ENCODE results near the gene NAP1L1.

The NAP1L1 gene

DNA sequence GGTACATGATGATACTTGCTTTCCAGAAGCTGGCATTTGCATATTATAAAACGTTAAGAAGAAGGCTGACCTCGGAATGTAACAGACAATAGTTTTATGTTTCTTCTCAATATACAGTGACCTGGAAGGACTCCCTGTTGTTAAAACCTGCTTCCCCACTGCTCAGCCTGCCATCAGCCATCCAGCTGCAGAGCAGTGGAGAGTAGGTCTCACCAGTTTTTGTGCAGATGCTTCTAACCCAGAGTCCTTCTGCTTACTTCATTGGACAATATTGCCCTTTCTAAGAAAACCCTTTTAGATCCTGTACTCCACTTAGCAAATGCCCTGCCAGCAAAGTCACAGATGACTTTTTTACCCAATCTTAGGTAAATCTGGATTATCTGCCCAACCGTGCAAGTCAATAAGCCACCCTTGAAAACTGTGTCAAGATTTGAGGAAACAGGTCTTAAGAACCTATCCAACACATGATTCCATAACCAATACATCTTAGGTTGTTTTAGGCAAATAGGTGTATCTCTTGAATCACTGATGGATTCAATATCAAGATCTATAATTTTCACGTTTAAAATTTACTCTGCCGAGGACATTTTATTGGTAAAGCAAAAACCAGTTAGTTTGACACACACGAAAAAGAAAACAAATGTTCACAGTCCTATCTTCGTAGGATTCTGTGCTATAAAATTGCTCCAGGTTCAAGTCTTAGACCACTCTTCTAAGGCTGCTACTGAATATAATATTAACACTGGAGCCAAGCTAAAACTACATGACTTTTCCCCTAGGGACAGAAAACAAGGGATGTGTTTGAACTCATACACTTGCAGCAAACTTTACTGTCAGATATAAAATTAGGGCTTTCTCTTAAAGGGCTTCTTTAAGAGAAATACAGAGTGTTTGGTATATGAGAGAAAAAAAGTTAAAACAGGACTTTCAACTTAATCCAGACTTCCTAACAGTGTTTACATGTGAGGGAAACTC is 58.6 kb downstream of the NAP1L1 start:
- no peak for TF ChIP-seq GATA3 (IDR thresholded peaks at IDR 0.05; ENCODE audit: low read depth, low read length)
- no peak for TF ChIP-seq GATA2 (IDR thresholded peaks at IDR 0.05; ENCODE audit: low read depth, low read length)

DNA sequence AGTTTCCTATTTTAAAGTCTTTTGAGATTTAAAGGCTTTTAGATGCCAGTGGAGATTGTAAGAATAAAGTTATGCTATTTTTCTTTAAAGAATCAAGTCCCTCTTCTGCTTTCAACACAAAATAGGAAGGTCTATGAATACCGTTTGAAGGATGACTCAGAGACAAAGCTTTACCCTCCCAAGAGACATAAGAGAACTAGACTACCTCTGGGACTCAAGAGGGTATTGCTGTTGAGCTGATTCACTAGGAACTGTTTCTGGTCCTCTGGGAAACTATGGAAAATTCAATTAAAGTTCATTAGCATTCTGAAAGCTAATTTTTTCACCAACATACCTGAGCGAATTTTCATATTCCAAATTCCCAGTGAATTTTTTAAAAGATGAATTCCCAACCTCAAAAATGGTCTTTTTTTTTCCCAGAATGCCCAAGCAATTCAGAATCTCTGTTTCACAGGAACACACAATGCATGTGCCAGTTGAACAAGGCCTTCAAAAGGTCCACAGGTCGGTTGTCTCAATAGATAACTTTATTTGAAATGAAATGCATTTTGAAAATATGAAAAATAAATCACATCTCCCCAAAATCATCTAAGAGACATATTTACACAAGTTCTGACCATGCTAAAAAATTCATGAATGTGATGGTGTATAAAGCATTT is 59.4 kb downstream of the NAP1L1 start:
- TF ChIP-seq GATA3 (IDR thresholded peaks at IDR 0.05; ENCODE audit: low read depth, low read length) = no peak
- no peak for TF ChIP-seq GATA2 (IDR thresholded peaks at IDR 0.05; ENCODE audit: low read depth, low read length)

DNA sequence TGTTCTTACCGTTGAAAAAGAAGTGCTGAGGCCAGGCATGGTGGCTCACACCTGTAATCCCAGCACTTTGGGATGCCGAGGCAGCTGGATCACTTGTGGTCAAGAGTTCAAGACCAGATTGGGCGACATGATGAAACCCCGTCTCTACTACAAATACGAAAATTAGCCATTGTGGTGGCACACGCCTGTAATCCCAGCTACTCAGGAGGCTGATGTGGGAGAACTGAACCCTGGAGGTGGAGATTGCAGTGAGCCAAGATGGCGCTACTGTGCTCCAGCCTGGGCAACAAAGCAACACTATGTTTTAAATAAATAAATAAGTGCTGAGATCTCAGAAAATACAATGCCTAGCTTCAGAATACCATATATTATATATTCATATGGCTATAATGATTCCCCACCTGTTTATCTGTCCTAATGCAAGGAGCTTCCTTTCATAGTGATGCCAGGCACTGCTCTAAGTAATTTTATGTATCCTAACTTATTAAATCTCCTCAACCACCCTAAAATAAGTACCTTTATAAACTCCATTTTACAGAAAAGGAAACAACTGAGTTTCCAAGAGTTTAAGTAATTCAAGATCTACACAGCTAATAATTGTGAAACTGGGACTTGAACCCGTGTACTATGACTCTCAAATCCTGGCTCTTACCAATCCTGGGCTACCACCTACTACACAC is 60.2 kb downstream of the NAP1L1 start:
- TF ChIP-seq GATA3 (IDR thresholded peaks at IDR 0.05; ENCODE audit: low read depth, low read length) (no peak), GATA2 (IDR thresholded peaks at IDR 0.05; ENCODE audit: low read depth, low read length) (no peak)

DNA sequence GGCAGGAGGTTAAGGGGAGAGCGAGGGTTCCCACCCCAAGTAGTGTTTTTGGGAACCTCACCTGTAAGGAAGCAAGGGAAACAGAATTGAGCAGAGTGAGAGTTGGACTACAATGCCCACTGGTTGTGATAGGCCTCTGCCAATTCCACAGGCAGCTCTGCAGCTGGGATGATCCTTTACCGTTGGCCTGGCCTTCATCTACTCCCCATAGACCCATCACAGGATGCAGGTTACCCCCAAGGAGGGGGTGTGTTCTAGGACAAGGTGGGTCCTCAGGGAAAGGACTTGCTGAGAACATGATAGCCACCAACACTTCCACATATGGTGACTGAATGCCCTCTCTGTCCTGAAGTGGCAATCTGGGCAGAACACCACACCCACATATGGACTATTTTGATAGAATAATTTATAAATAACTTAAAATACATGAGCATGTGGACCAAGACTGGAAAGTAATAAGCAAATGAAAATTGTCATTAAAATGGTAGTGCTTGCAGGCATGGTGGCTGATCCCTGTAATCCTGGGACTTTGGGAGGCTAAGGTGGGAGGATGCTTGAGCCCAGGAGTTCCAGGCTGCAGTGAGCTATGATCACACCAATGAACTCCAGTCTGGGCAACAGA is 61.3 kb downstream of the NAP1L1 start:
- TF ChIP-seq GATA3 (IDR thresholded peaks at IDR 0.05; ENCODE audit: low read depth, low read length) (no peak), GATA2 (IDR thresholded peaks at IDR 0.05; ENCODE audit: low read depth, low read length) (no peak)

DNA sequence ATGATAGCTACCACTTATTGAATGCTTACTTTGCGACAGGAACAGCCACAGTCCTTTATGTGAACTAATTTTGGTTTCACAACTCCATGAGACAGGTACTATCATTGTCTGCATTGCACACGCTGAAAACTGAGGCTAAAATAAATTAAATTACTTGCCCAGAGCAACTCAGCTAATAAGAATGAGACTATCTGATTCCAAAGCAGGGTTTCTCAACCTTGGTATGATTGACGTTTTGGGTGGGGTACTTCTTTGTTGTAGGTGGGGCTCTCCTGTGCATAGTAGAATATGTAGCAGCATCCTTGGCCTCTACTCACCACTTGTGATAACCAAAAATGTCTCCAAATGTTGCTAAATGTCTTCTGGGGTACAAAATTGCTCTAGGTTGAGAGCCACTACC is 62.0 kb downstream of the NAP1L1 start:
- TF ChIP-seq GATA2 (IDR thresholded peaks at IDR 0.05; ENCODE audit: low read depth, low read length) = no peak

DNA sequence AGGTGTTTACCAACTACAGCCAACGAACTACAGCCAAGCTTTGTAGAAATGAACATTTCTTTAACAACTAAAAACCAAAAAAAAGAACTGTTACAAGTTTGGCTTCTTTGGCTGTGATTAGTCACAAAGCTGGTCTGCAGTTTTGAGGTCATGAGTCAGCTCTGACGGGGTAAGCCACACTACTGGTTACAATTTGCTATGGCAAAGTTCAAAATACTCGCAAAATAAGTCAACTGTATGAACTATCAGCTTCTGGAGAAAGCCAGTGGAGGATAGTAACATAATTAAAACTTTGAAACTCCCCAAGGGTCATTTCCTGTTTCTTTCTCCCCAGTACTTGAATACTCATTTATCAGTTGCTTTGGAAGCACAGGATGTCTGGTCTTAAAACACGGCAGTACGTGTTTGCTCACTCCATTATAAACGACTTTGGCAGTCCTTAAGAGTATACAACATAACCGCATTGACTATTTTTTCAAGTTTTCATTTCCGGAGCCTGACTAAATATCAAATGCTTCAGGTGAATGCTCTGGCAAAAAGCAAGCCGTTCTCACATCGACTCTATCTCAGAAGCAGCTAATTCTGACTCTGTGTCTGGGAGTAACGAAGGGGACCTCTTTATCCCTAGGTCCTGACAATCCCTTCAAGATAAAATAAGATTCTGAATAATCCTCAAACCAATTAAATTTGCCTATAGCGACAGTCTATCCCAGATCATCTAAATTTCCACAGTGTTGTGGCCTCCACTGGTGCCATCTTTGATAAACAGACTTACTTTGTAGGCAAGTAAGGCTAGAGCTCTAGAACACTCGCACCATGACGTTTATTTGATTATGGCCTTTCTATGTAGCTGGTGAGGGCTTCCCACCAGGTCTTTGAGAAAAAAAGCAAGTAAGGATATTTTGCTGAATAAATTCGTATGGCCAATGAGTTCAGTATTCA is 63.5 kb downstream of the NAP1L1 start:
- TF ChIP-seq GATA3 (IDR thresholded peaks at IDR 0.05; ENCODE audit: low read depth, low read length) = no peak
- no peak for TF ChIP-seq GATA2 (IDR thresholded peaks at IDR 0.05; ENCODE audit: low read depth, low read length)

DNA sequence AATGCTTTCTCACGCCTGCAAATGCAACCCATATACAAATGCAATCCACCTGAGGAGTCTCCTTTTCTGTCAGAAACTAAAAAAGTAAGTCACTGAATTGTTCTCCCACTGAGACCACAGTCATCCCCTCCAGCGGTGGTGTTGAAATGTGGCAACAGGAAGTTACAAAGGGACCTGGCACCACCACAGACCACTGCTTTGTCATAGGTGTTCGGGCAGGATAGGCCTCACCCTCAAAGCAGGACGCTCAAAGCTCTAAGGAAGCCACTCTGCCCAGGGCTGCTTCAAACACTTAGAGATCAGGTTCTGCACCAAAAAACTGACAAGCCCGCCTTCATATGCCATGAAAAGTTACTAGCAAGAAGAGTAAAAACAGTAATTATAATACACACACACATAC is 64.2 kb downstream of the NAP1L1 start:
- no peak for TF ChIP-seq GATA2 (IDR thresholded peaks at IDR 0.05; ENCODE audit: low read depth, low read length)
- no peak for TF ChIP-seq GATA3 (IDR thresholded peaks at IDR 0.05; ENCODE audit: low read depth, low read length)

DNA sequence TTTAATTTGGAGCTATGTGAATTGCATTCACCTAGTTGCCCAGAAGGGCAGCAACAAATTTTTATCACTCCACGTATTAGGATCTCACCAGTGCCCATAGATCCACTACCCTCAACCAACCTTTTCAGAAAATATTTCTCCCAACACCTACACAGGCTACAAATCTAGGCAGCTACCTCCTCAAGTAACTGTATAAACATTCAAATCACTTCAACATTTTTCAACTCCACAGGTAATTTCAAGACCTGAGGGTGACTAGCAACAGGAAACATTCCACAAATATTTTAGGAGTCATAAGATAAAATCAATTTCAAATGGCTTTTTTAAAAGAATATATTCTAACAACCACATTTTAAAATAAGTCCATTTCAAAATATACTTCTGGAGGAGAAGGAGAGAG is 65.8 kb downstream of the NAP1L1 start:
- TF ChIP-seq GATA3 (IDR thresholded peaks at IDR 0.05; ENCODE audit: low read depth, low read length) (no peak), GATA2 (IDR thresholded peaks at IDR 0.05; ENCODE audit: low read depth, low read length) (no peak)

DNA sequence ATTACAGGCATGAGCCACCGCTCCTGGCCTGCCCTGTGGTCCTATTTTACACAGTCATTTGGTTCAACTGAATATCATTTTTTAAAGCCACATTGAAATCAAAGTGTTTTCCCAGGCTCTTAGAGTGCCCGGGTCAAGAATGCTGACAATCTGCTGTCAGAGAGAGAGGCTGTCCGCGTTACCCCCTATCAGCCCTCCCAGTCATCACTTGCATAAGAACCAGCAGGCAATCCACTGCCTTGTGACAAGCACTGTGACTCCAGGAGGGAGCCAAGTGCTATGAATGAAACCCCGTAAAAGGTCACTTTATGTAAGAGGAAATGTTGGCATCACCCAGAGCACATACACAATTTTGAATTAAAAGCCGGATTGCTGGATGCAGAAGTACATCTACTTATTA is 66.4 kb downstream of the NAP1L1 start:
- TF ChIP-seq GATA3 (IDR thresholded peaks at IDR 0.05; ENCODE audit: low read depth, low read length) = no peak
- TF ChIP-seq GATA2 (IDR thresholded peaks at IDR 0.05; ENCODE audit: low read depth, low read length) = no peak

DNA sequence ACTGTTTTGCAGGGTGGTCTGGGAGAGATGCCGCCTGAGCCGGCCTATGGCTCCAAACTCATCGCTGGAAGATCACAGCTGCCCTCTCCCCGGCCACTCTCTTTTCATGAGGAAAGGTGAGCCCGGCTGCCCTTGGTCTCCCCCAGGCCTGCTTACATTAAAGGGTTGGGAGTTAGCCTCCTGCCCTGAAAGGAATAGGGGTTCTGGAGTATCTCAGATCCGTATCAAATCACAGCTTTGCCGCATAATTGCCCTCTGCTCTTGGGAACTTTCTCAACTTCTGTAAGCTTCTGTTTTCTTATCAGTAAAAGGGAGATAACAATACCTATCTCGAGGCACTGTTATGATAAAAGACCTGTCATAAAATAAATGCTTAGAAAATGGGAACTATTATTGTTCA is 70.5 kb downstream of the NAP1L1 start:
- peak; percentile 98 for TF ChIP-seq GATA3 (IDR thresholded peaks at IDR 0.05; ENCODE audit: low read depth, low read length)
- peak; percentile 99 for TF ChIP-seq GATA2 (IDR thresholded peaks at IDR 0.05; ENCODE audit: low read depth, low read length)

DNA sequence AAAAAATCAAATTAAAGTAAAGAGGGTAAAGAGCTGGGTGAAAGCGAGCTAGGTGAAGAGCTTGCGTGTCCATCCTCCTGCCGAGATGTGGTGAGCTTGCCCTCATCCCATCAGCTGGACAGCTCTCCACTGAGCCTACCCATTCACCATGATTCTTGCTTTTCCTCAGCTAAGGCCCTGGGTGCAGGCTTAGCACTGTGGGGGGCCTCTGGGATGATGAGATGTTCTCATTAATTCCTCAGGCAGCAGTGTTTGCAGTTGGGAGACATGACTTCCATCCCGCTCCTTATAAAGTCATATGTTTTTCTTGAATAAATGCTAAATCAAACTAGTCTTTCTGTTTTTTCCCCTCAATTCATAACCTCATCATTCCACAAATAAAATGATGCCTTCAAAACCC is 70.9 kb downstream of the NAP1L1 start:
- TF ChIP-seq GATA2 (IDR thresholded peaks at IDR 0.05; ENCODE audit: low read depth, low read length) = no peak
- no peak for TF ChIP-seq GATA3 (IDR thresholded peaks at IDR 0.05; ENCODE audit: low read depth, low read length)

DNA sequence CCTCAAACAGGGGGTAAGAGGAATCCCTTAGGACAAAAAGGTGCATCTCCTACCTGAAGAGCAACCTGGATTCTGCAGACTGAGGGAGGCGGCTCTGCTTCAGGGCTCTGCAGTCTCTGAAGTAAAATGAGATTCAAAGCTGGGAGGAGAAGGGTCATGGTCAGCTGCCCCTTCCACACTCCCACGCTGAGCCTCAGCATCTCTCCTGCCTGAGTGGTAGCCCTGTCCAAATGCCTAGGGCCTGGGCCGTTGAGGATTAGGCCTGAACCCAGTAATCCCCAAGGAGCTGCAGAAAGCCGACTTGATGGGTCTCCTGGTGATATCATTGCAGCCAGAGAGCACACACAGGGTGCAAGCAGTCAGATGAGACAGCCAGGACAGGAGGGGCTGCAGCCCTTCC is 71.8 kb downstream of the NAP1L1 start:
- TF ChIP-seq GATA2 (IDR thresholded peaks at IDR 0.05; ENCODE audit: low read depth, low read length) (no peak), GATA3 (IDR thresholded peaks at IDR 0.05; ENCODE audit: low read depth, low read length) (no peak)
